ENCODE data around the gene HBD.

Gene HBD

GRCh38 chr11:5234381-5234834 is at the start of gene HBD:
TSS of gene HBD (minus strand) at chr11:5234483. CDS start at chr11:5234433, 50 bp downstream.
- TF ChIP-seq POLR2A (IDR thresholded peaks at IDR 0.05; ENCODE audit: low read length) (peak; percentile 100), GATA1 (IDR thresholded peaks at IDR 0.05; ENCODE audit: low read depth, low read length) (peak; percentile 43)
- DNase-seq = peak in 1 of 2 experiments; percentile 74

- DNase-seq = no peak
- TF ChIP-seq GATA1 (IDR thresholded peaks at IDR 0.05; ENCODE audit: low read depth, low read length) (no peak), POLR2A (IDR thresholded peaks at IDR 0.05; ENCODE audit: low read length) (no peak)
Measured at GRCh38 chr11:5283882-5284281, 49.6 kb upstream of the HBD start.

- TF ChIP-seq GATA1 (IDR thresholded peaks at IDR 0.05; ENCODE audit: low read depth, low read length) = no peak
- TF ChIP-seq POLR2A (IDR thresholded peaks at IDR 0.05; ENCODE audit: low read length) = no peak
Measured at GRCh38 chr11:5283086-5283485, 48.8 kb upstream of the HBD start.

GRCh38 chr11:5282628-5283027 is 48.3 kb upstream of the HBD start:
- no peak for DNase-seq
- TF ChIP-seq POLR2A (IDR thresholded peaks at IDR 0.05; ENCODE audit: low read length) = no peak

More at GRCh38 chr11:5283086-5283485, 48.8 kb upstream of the HBD start:
- DNase-seq = no peak

- DNase-seq = peak in 1 of 2 experiments; percentile 75
- TF ChIP-seq GATA1 (IDR thresholded peaks at IDR 0.05; ENCODE audit: low read depth, low read length) = no peak
- no peak for TF ChIP-seq POLR2A (IDR thresholded peaks at IDR 0.05; ENCODE audit: low read length)
Measured at GRCh38 chr11:5281596-5281995, 47.3 kb upstream of the HBD start.

GRCh38 chr11:5280582-5281102 is 46.4 kb upstream of the HBD start:
- peak; percentile 63 for TF ChIP-seq GATA1 (IDR thresholded peaks at IDR 0.05; ENCODE audit: low read depth, low read length)
- TF ChIP-seq POLR2A (IDR thresholded peaks at IDR 0.05; ENCODE audit: low read length) = peak; percentile 72
- peak; percentile 100 for DNase-seq

GRCh38 chr11:5279471-5280090 is 45.3 kb upstream of the HBD start:
- DNase-seq = no peak
- TF ChIP-seq GATA1 (IDR thresholded peaks at IDR 0.05; ENCODE audit: low read depth, low read length) (no peak), POLR2A (IDR thresholded peaks at IDR 0.05; ENCODE audit: low read length) (no peak)

DNA sequence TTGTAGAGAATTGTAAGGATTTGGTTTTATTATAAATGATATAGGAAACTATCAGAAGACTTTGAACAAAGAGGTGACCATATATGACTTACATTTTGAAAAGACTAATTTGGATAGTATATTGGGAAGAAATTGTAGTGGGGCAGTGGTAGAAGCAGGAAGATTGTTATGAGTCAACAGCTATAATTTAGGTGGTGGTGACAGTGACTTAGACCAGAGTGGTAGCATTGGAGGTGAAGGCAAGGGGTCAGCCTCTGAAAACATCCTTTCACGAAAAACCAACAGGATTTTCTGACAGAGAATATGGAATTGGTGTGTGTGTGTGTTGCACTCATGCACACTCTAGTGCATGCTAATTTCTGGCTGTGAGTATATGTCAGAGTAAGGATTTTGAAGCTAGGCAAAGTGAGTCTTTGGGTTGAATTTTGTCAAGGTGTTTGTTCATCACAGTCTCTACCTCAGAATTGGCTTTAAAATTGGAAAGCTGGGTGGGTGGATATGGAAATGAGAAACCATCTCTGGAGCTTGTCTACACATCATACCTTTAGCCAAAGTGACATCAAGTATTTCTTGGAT is 43.6 kb upstream of the HBD start:
- DNase-seq = no peak
- TF ChIP-seq GATA1 (IDR thresholded peaks at IDR 0.05; ENCODE audit: low read depth, low read length) = no peak
- no peak for TF ChIP-seq POLR2A (IDR thresholded peaks at IDR 0.05; ENCODE audit: low read length)

DNA sequence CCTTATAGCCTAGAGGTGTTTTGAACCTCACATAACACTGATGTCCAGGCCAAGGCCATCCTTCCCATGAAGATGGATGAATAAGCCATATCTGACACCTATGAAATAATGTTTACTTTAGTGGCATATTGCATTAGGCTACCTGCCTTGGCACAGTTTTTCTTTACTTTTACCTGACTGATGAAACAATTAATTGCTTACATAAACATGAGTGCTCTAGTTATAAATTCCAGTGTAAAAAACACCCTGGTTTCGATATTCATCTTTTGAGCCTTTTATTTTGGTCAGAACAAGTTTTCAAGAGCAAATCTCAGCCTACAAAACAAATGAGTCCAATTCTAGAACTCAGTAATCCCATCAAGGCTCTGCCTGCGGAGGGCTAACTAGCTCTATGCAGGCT is 42.4 kb upstream of the HBD start:
- TF ChIP-seq GATA1 (IDR thresholded peaks at IDR 0.05; ENCODE audit: low read depth, low read length) (no peak), POLR2A (IDR thresholded peaks at IDR 0.05; ENCODE audit: low read length) (no peak)

DNA sequence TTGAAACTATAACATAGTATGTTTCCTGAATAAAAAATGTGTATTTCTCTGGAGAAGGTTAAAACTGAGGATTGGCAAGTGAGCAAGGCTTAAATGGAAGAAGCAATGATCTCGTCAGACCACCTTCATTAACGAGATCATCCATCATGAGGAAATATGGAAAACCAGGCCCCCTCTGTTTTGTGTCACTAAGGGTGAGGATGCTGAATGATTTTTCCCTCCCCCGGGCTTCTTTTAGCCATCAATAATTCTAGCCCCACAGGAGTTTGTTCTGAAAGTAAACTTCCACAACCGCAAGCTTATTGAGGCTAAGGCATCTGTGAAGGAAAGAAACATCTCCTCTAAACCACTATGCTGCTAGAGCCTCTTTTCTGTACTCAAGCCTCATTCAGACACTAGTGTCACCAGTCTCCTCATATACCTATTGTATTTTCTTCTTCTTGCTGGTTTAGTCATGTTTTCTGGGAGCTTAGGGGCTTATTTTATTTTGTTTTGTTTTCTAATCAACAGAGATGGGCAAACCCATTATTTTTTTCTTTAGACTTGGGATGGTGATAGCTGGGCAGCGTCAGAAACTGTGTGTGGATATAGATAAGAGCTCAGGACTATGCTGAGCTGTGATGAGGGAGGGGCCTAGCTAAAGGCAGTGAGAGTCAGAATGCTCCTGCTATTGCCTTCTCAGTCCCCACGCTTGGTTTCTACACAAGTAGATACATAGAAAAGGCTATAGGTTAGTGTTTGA is 41.3 kb upstream of the HBD start:
- TF ChIP-seq POLR2A (IDR thresholded peaks at IDR 0.05; ENCODE audit: low read length) (peak; percentile 94), GATA1 (IDR thresholded peaks at IDR 0.05; ENCODE audit: low read depth, low read length) (peak; percentile 80)

More for the DNA sequence above, 42.4 kb upstream of the HBD start:
- no peak for DNase-seq

GRCh38 chr11:5274395-5274794 is 40.1 kb upstream of the HBD start:
- TF ChIP-seq GATA1 (IDR thresholded peaks at IDR 0.05; ENCODE audit: low read depth, low read length) (no peak), POLR2A (IDR thresholded peaks at IDR 0.05; ENCODE audit: low read length) (no peak)

More for the DNA sequence above, 41.3 kb upstream of the HBD start:
- peak; percentile 97 to 99 for DNase-seq

DNA sequence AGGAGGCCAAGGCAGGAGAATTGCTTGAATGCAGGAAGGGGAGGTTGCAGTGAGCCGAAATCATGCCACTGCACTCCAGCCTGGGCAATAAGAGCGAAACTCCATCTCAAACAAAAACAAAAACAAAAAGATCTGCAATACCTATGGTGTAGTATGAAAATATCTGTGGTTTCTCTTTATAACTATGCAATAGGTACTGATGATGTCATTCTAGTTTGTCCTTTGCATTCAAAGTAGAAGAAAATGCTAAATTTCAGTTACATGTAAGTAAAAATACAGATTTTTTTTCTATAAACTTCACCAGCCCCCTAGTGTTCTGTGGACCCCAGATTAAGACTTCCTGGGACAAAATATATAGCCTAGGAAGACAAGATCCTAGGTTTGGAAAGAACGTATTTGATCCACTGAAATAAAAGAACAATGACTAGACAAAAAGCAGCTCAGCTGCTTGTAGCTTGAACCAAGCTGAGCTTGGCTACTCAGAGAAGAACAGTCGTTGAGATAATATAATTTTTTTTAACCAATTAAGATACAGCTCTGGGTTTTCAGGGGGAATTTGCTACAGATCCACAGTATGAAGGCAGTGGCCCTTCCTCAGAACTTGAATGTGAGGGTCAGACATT is 38.2 kb upstream of the HBD start:
- no peak for DNase-seq
- TF ChIP-seq POLR2A (IDR thresholded peaks at IDR 0.05; ENCODE audit: low read length) (no peak), GATA1 (IDR thresholded peaks at IDR 0.05; ENCODE audit: low read depth, low read length) (no peak)

More at GRCh38 chr11:5274395-5274794, 40.1 kb upstream of the HBD start:
- DNase-seq = no peak

DNA sequence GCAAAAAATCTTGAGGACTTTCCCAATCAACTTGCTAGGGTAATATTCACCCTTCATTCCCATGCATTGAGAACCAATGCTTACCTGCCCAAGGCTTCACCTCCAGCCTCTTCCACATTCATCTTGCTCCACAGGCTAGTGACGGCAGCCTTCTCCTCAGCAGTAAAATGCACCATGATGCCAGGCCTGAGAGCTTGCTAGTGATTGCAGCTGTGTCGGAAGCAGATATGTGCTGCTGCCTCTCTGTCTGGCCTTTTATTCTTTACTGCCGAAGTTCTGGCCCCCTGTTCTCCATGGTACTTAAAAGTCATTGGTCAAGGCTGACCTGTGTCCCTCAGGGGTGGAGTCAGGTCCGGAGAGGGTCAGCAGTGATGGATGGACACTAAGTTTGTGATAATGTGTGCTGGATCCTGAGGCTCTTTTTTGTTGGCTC is 35.4 kb upstream of the HBD start, which contains the start of gene HBE1:
Gene HBE1, minus strand, starts transcription at position 231 of the 433 bp plus-strand sequence. Its CDS starts 55 bp downstream, at position 176.
- DNase-seq = no peak

More for the DNA sequence above, 35.4 kb upstream of the HBD start, which contains the start of gene HBE1:
- no peak for TF ChIP-seq GATA1 (IDR thresholded peaks at IDR 0.05; ENCODE audit: low read depth, low read length)
- no peak for TF ChIP-seq POLR2A (IDR thresholded peaks at IDR 0.05; ENCODE audit: low read length)

Data from erythroblast (primary cell).